ENCODE measurements around the gene GOLGA8B.

GOLGA8B gene

DNA sequence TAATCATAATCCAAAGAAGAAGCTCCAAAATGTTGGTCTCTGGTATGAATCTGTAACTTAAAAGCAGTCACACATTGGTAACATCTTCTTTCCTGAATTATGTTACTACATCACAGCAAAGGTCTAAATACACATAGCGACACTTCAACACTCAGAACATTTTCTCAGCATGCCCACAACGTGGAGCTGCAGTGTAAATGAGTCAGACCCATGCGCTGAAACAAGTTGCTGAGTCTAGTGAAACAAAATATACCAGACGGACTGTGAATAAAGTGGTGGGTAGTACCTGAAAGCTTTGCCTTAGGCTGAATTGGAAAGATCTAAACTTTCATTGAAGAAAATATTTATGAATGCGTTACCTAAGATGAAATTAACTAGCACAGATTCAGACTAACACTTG, 33.2 kb upstream of the GOLGA8B start:
- no peaks in the 10 kb centered on the region for H3K9me3 ChIP-seq (ENCODE audit: severe bottlenecking)
- no peaks in the 10 kb centered on the region; the same call in 1 of the 2 replicates for H3K36me3 ChIP-seq (ENCODE audit: low read depth)
- peak; percentile 96 for ATAC-seq (ENCODE audit: low read depth)
- no peak overlapping the region for H3K27ac ChIP-seq (ENCODE audit: poor library complexity, severe bottlenecking)
- no peak for DNase-seq (ENCODE audit: low spot score)
- H3K4me1 ChIP-seq (ENCODE audit: insufficient read depth, poor library complexity, severe bottlenecking) = no peaks in the 10 kb centered on the region
- TF ChIP-seq, protein P1, sequence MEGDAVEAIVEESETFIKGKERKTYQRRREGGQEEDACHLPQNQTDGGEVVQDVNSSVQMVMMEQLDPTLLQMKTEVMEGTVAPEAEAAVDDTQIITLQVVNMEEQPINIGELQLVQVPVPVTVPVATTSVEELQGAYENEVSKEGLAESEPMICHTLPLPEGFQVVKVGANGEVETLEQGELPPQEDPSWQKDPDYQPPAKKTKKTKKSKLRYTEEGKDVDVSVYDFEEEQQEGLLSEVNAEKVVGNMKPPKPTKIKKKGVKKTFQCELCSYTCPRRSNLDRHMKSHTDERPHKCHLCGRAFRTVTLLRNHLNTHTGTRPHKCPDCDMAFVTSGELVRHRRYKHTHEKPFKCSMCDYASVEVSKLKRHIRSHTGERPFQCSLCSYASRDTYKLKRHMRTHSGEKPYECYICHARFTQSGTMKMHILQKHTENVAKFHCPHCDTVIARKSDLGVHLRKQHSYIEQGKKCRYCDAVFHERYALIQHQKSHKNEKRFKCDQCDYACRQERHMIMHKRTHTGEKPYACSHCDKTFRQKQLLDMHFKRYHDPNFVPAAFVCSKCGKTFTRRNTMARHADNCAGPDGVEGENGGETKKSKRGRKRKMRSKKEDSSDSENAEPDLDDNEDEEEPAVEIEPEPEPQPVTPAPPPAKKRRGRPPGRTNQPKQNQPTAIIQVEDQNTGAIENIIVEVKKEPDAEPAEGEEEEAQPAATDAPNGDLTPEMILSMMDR (IDR thresholded peaks at IDR 0.05; ENCODE audit: poor library complexity, severe bottlenecking) = peak; percentile 79
- H3K4me3 ChIP-seq (ENCODE audit: severe bottlenecking) = no peak overlapping the region
- H3K27me3 ChIP-seq (ENCODE audit: insufficient read depth, poor library complexity, severe bottlenecking) = peaks cover 9% of the 10 kb centered on the region

DNA sequence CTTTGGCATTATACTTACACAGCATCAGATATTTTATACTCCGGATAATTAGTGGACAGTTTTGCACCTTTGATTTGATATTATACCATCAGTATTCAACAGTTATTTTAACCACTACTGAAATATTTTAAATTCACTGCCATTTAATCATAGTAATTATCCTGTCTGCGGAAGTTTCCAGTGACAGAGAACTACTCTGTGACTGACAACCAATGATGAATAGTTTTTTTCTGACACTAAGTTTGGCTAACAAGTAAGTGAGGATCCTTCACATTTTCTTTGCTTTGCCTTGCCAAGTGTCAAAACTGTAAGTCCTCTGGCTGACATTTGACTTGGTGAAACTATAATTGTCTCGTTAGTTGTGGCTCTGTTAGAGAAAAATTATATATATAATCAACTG, 30.5 kb upstream of the GOLGA8B start:
- H3K9me3 ChIP-seq (ENCODE audit: severe bottlenecking) = no peaks in the 10 kb centered on the region
- H3K27ac ChIP-seq (ENCODE audit: poor library complexity, severe bottlenecking) = no peak overlapping the region
- ATAC-seq (ENCODE audit: low read depth) = no peak
- TF ChIP-seq, protein P1 (IDR thresholded peaks at IDR 0.05; ENCODE audit: poor library complexity, severe bottlenecking) = no peak
- H3K4me3 ChIP-seq (ENCODE audit: severe bottlenecking) = no peak overlapping the region
- no peak for DNase-seq (ENCODE audit: low spot score)
- peaks cover 24% of the 10 kb centered on the region for H3K27me3 ChIP-seq (ENCODE audit: insufficient read depth, poor library complexity, severe bottlenecking)
- H3K36me3 ChIP-seq (ENCODE audit: low read depth) = no peaks in the 10 kb centered on the region; the same call in 1 of the 2 replicates
- no peaks in the 10 kb centered on the region for H3K4me1 ChIP-seq (ENCODE audit: insufficient read depth, poor library complexity, severe bottlenecking)

DNA sequence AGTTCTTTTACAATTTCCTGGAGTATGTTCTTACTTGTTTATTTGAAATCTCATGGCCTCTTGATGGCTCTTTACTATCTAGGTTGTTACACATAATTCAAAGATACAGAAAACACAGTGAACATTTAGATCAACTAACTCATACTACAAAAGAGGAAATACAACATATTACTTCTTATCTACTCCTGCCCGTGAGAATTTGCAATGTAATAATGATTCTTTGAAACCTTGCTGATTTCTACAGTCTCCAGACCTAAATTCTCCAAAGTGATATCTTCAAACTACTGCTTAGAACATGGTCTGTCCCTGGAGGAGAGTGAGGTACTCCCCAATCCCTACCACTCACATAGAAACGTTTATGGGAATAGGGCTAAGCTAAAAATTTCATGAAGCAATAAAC, 29.9 kb upstream of the GOLGA8B start:
- DNase-seq (ENCODE audit: low spot score) (no peak), ATAC-seq (ENCODE audit: low read depth) (no peak)
- Histone ChIP-seq H3K36me3 (ENCODE audit: low read depth) (no peaks in the 10 kb centered on the region; the same call in 1 of the 2 replicates), H3K27me3 (ENCODE audit: insufficient read depth, poor library complexity, severe bottlenecking) (peaks cover 30% of the 10 kb centered on the region), H3K4me3 (ENCODE audit: severe bottlenecking) (no peak overlapping the region), H3K27ac (ENCODE audit: poor library complexity, severe bottlenecking) (no peak overlapping the region), H3K4me1 (ENCODE audit: insufficient read depth, poor library complexity, severe bottlenecking) (no peaks in the 10 kb centered on the region), H3K9me3 (ENCODE audit: severe bottlenecking) (no peaks in the 10 kb centered on the region)
- TF ChIP-seq, protein P1 (IDR thresholded peaks at IDR 0.05; ENCODE audit: poor library complexity, severe bottlenecking) = no peak

DNA sequence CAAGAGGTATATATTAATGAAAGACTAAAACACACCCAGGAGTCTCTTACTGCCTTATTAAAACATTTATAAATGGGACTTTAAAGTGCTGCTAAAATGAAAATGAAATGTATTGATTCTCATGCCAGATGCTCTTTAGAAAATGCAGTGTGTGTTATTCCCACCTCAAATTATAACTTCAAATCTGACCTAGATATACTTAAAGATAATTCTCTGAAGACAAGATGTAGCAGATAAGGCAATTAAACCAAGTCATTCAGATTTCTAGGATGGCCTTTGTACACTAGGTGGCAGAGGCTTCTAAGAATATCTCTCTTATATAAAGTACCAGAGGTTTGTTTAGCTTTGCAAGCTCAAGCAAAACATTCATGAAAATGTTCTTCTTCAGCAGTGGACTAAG, 26.9 kb upstream of the GOLGA8B start:
- H3K36me3 ChIP-seq (ENCODE audit: low read depth) = no peaks in the 10 kb centered on the region; the same call in 1 of the 2 replicates
- TF ChIP-seq, protein P1 (IDR thresholded peaks at IDR 0.05; ENCODE audit: poor library complexity, severe bottlenecking) = peak; percentile 83
- no peak for DNase-seq (ENCODE audit: low spot score)
- H3K4me3 ChIP-seq (ENCODE audit: severe bottlenecking) = no peak overlapping the region
- no peak overlapping the region for H3K27ac ChIP-seq (ENCODE audit: poor library complexity, severe bottlenecking)
- H3K9me3 ChIP-seq (ENCODE audit: severe bottlenecking) = no peaks in the 10 kb centered on the region
- H3K4me1 ChIP-seq (ENCODE audit: insufficient read depth, poor library complexity, severe bottlenecking) = no peaks in the 10 kb centered on the region
- ATAC-seq (ENCODE audit: low read depth) = peak; percentile 84
- H3K27me3 ChIP-seq (ENCODE audit: insufficient read depth, poor library complexity, severe bottlenecking) = peaks cover 56% of the 10 kb centered on the region

DNA sequence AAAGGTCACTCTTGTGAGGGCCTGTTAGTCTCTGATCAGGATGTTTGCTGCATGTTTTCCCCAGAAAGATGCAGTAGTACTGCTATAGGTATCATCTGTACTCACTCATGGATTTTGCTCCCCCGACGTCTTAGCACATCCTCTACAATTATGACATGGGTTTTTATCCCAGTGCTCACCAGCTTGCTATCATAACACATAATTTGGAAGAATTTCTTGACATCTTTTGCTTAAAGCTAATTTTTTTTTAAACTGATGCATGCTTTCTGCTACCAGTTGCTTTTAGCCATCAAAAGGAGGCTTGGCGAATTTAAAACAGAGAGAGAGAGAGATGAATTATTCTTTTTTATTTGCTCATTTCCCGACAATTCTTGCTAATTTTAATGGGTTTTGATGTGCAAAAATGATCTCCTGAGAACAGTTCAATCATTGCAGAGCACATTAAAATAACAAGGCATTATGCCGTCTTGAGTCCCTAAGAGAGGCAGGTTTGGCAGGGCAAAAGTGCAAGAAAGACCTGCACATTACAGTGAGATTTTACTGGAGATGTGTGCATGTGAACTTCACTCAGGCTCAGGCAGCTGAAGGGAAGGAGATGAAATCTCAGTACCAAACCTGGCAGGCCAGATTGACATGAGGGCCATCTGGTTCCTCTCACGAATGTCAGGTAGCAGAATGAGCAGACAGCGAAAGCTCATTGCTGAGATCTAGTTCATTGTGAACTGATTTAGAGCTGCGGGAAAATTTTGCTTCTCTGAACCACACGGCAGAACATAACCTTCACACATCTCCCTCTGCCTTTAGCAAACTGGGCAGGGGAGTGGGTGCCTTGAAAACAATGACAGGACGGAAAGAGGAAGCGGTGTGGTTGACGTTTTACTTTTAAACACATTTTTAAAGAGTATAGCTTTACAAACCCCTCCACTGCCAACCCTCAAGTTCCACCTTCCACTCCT, 25.9 kb upstream of the GOLGA8B start:
- Histone ChIP-seq H3K36me3 (ENCODE audit: low read depth) (no peaks in the 10 kb centered on the region), H3K27ac (ENCODE audit: poor library complexity, severe bottlenecking) (no peak overlapping the region), H3K27me3 (ENCODE audit: insufficient read depth, poor library complexity, severe bottlenecking) (peaks cover 59% of the 10 kb centered on the region), H3K9me3 (ENCODE audit: severe bottlenecking) (peaks cover under 1% of the 10 kb centered on the region), H3K4me3 (ENCODE audit: severe bottlenecking) (no peak overlapping the region), H3K4me1 (ENCODE audit: insufficient read depth, poor library complexity, severe bottlenecking) (no peaks in the 10 kb centered on the region)
- no peak for DNase-seq (ENCODE audit: low spot score)
- no peak for ATAC-seq (ENCODE audit: low read depth)
- TF ChIP-seq, protein P1 (IDR thresholded peaks at IDR 0.05; ENCODE audit: poor library complexity, severe bottlenecking) = no peak
